ENCODE measurements around the gene FAM50B.

Gene FAM50B

DNA sequence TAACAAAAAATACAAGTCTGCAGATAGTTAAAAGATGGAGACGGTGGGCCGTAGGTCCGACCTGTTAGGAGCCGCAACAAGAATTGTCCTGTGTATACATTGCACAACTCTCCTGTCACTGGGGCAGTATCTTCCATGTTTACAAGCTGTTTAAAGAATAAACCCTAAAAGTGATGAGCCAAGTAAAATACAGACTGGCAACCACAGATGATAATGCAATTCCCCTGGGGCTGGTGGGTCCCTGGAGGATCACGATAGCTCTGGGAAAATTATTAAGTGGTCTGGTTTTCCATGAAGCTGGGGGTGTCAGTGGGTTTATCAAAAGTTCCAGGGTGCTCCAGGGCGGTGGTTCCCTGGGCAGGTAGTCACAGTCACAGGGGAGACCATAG is 8.1 kb upstream of the FAM50B start:
- Histone ChIP-seq H3K4me1 (ENCODE audit: low read depth, poor library complexity, severe bottlenecking) (no peaks in the 10 kb centered on the region), H4K20me1 (ENCODE audit: insufficient read depth) (no peaks in the 10 kb centered on the region), H3K27me3 (ENCODE audit: insufficient read depth, low read depth) (no peaks in the 10 kb centered on the region), H3K9ac (no peak overlapping the region), H3K36me3 (ENCODE audit: insufficient read depth) (no peaks in the 10 kb centered on the region), H3K27ac (no peak overlapping the region), H3K4me3 (IDR thresholded peaks at IDR 0.05; ENCODE audit: insufficient read depth, low read depth, low read length) (no peak overlapping the region), H2AFZ (ENCODE audit: low read depth) (no peak overlapping the region), H3K4me2 (no peak overlapping the region), H3K79me2 (ENCODE audit: insufficient read depth, low read depth) (no peaks in the 10 kb centered on the region)
- TF ChIP-seq, protein P1, sequence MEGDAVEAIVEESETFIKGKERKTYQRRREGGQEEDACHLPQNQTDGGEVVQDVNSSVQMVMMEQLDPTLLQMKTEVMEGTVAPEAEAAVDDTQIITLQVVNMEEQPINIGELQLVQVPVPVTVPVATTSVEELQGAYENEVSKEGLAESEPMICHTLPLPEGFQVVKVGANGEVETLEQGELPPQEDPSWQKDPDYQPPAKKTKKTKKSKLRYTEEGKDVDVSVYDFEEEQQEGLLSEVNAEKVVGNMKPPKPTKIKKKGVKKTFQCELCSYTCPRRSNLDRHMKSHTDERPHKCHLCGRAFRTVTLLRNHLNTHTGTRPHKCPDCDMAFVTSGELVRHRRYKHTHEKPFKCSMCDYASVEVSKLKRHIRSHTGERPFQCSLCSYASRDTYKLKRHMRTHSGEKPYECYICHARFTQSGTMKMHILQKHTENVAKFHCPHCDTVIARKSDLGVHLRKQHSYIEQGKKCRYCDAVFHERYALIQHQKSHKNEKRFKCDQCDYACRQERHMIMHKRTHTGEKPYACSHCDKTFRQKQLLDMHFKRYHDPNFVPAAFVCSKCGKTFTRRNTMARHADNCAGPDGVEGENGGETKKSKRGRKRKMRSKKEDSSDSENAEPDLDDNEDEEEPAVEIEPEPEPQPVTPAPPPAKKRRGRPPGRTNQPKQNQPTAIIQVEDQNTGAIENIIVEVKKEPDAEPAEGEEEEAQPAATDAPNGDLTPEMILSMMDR (conservative IDR thresholded peaks at IDR 0.05; ENCODE audit: low read depth, low read length), result no peak

DNA sequence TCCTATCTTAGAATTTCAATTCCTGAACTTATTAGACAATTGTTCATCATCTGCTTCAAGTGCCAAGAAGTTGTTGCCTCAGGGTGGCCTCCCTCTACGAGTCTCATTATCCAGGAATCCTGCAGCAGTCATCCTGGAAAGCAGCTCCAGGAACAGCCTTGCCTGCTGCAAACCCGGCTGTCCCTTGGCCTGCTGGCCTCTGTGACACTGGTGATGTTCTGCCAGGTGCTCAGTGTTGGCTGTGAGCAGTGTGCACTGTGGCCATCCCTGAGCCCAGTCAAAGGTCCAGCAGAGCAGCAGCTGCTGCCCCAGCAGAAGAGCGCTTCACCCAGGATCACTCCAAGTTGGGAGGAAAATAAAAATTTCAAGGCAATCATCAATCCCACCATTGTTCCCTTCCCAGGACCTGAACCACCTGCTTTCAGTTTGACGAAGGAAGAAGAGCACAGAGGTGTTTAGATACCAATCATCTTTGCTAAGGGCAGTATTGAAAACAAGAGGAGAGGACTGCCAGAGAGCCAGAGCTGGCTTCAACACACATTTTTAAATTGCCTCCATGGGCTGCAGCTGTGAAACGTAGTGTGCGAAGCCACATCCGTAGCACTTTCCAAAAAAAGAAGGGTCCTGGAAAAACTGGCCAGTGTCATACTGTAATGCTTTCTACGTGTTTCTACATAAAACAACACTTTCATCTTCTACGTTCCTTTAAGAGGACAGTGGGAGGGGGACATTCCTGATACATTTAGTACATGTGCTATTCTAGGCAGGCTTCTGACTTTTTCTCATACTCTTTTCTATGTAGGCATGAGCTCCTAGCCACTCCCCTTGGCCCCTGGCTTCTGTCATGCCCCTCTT is 7.2 kb upstream of the FAM50B start:
- Histone ChIP-seq H3K79me2 (ENCODE audit: insufficient read depth, low read depth) (no peaks in the 10 kb centered on the region), H4K20me1 (ENCODE audit: insufficient read depth) (no peaks in the 10 kb centered on the region), H3K27me3 (ENCODE audit: insufficient read depth, low read depth) (no peaks in the 10 kb centered on the region), H3K4me2 (no peak overlapping the region), H3K4me3 (IDR thresholded peaks at IDR 0.05; ENCODE audit: insufficient read depth, low read depth, low read length) (no peak overlapping the region), H3K27ac (no peak overlapping the region), H3K36me3 (ENCODE audit: insufficient read depth) (no peaks in the 10 kb centered on the region), H2AFZ (ENCODE audit: low read depth) (no peak overlapping the region), H3K9ac (no peak overlapping the region), H3K4me1 (ENCODE audit: low read depth, poor library complexity, severe bottlenecking) (no peaks in the 10 kb centered on the region)
- TF ChIP-seq, protein P1 (conservative IDR thresholded peaks at IDR 0.05; ENCODE audit: low read depth, low read length), result no peak

DNA sequence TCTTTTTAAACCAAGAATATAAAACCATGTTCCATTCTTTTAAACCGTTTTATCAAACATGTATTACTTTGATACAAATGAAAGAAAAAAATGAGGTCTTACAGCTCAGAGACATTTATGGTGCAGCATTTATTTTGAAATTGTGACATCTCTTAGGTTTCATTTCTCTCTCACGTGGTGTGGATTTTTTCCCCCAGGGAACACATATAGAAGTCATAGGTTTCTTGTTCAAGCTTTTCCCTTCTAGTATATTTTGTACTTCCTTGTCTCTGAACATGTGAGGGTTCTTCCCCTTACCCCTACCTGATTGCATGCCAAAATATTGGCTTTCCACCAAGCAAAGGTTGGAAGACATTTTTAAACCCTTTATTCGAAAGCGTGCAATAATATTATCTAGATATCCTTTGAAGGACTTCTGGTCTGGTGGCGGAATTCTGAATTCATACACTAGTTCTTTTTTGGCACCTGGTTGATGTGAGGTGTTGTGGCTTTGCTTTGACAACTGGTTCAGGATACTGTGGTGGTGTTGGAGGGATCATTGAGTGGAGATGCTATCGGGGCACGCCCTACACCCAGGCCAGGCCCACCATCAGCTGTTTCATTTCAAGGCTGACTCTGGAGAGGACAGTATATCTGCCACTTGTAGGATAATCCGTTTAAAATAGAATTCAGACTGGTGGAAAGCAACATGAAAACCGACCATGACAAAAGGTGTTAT is 5.6 kb upstream of the FAM50B start:
- Histone ChIP-seq H3K4me2 (no peak overlapping the region), H3K4me1 (ENCODE audit: low read depth, poor library complexity, severe bottlenecking) (peaks cover 5% of the 10 kb centered on the region), H3K27me3 (ENCODE audit: insufficient read depth, low read depth) (no peaks in the 10 kb centered on the region), H3K27ac (no peak overlapping the region), H3K36me3 (ENCODE audit: insufficient read depth) (no peaks in the 10 kb centered on the region), H3K9ac (no peak overlapping the region), H3K4me3 (IDR thresholded peaks at IDR 0.05; ENCODE audit: insufficient read depth, low read depth, low read length) (no peak overlapping the region), H4K20me1 (ENCODE audit: insufficient read depth) (no peaks in the 10 kb centered on the region), H2AFZ (ENCODE audit: low read depth) (no peak overlapping the region), H3K79me2 (ENCODE audit: insufficient read depth, low read depth) (no peaks in the 10 kb centered on the region)
- TF ChIP-seq, protein P1 (conservative IDR thresholded peaks at IDR 0.05; ENCODE audit: low read depth, low read length), result no peak

- Histone ChIP-seq H3K27me3 (ENCODE audit: insufficient read depth, low read depth) (no peaks in the 10 kb centered on the region), H3K9ac (no peak overlapping the region), H4K20me1 (ENCODE audit: insufficient read depth) (no peaks in the 10 kb centered on the region)
Observed at GRCh38 chr6:3844097-3844463, 5.1 kb upstream of the FAM50B start.

More at GRCh38 chr6:3844097-3844463, 5.1 kb upstream of the FAM50B start:
- no peak overlapping the region for H3K27ac ChIP-seq
- no peak overlapping the region for H2AFZ ChIP-seq (ENCODE audit: low read depth)
- no peaks in the 10 kb centered on the region for H3K36me3 ChIP-seq (ENCODE audit: insufficient read depth)
- TF ChIP-seq, protein P1 (conservative IDR thresholded peaks at IDR 0.05; ENCODE audit: low read depth, low read length), result no peak
- H3K4me3 ChIP-seq (IDR thresholded peaks at IDR 0.05; ENCODE audit: insufficient read depth, low read depth, low read length), result no peak overlapping the region
- H3K79me2 ChIP-seq (ENCODE audit: insufficient read depth, low read depth), result no peaks in the 10 kb centered on the region
- no peak overlapping the region for H3K4me2 ChIP-seq
- peaks cover 5% of the 10 kb centered on the region for H3K4me1 ChIP-seq (ENCODE audit: low read depth, poor library complexity, severe bottlenecking)
